ENCODE measurements around the gene CSMD2.

Gene CSMD2

DNA sequence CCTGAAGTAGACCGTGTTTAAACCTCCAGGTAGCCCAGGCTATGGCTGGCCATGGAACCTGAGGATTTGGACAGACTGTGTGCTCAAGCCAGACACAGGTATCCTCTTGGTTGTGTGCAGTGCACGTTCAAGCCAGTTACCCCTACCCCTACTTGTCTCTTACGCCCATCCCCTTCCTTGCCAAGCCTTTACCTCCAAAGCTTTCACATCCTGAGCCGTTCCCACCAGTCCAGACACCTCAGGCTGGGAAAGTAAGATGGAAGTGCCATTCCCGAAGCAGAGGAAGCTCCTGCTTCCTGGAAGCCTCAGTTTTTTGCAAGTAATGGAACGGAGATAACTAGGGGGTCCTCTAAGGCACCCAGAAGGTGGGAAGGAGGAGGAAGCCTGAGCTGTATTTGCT, 342.6 kb downstream of the CSMD2 start:
- Histone ChIP-seq H2BK5ac (ENCODE audit: low read depth, low read length, poor library complexity, severe bottlenecking) (no peak overlapping the region), H2AK5ac (ENCODE audit: low read length, severe bottlenecking) (no peak overlapping the region), H3K4me1 (ENCODE audit: control insufficient read depth, insufficient read depth, low read depth, low read length) (no peaks in the 10 kb centered on the region), H3K9me3 (ENCODE audit: control insufficient read depth, low read length) (no peaks in the 10 kb centered on the region), H2AFZ (ENCODE audit: low read depth, low read length) (no peak overlapping the region), H4K8ac (ENCODE audit: low read length) (no peak overlapping the region), H4K91ac (ENCODE audit: low read length) (peak overlapping the region; percentile 53), H3K4ac (ENCODE audit: low read depth in 1 of 2, low read length in 2 of 2) (no peak overlapping the region), H3K9ac (ENCODE audit: low read length) (no peak overlapping the region), H3K79me1 (replicated peaks; ENCODE audit: low read length, poor library complexity, severe bottlenecking) (no peaks in the 10 kb centered on the region), H3K23ac (ENCODE audit: low read length in 2 of 2) (no peak overlapping the region), H2BK12ac (ENCODE audit: low read length in 2 of 2) (no peak overlapping the region), H3K4me2 (ENCODE audit: low read length, poor library complexity, severe bottlenecking) (no peak overlapping the region), H2BK120ac (ENCODE audit: low read depth, low read length) (no peak overlapping the region), H3K14ac (ENCODE audit: low read length in 2 of 2) (no peak overlapping the region), H3K18ac (ENCODE audit: low read depth in 1 of 2, low read length in 2 of 2) (no peak overlapping the region), H3K4me3 (ENCODE audit: insufficient read depth in 1 of 2, low read depth in 1 of 2, low read length in 2 of 2) (no peak overlapping the region), H3K36me3 (ENCODE audit: control insufficient read depth in 1 of 2, insufficient read depth in 2 of 2, low read depth in 1 of 2, low read length in 2 of 2) (peaks cover 0 to 17% of the 10 kb centered on the region in 2 experiments), H3K27ac (ENCODE audit: low read length, poor library complexity, severe bottlenecking) (no peak overlapping the region), H3K27me3 (ENCODE audit: control insufficient read depth in 1 of 2, insufficient read depth in 1 of 2, low read length in 2 of 2) (no peaks in the 10 kb centered on the region), H2BK15ac (ENCODE audit: low read depth, poor library complexity, severe bottlenecking) (no peak overlapping the region)
- DNase-seq = no peak
- WGBS = 56% methylated on average over 5 of the region's 6 CpGs

DNA sequence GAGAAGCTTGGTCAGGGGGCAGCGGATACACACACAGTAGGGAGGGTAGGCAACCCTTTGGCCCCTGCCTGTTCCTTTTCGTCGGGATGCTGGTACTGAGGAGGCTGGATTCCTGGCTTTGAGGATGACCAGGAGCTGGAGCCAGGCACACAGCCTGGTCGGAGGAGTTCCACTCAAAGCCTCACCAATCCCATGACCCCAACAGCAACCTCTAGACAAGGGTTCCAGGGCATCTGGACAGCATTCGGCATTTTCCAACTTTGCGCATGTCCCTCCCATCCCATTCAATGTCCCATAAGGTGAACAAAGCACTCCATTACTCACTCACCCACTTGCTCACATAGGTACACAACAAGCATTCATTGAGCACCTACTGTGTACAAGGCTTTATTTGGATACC, 343.7 kb downstream of the CSMD2 start:
- Histone ChIP-seq H4K91ac (ENCODE audit: low read length) (no peak overlapping the region), H3K14ac (ENCODE audit: low read length in 2 of 2) (no peak overlapping the region), H3K18ac (ENCODE audit: low read depth in 1 of 2, low read length in 2 of 2) (no peak overlapping the region), H3K27ac (ENCODE audit: low read length, poor library complexity, severe bottlenecking) (no peak overlapping the region), H2AFZ (ENCODE audit: low read depth, low read length) (no peak overlapping the region), H3K27me3 (ENCODE audit: control insufficient read depth in 1 of 2, insufficient read depth in 1 of 2, low read length in 2 of 2) (no peaks in the 10 kb centered on the region), H2BK120ac (ENCODE audit: low read depth, low read length) (no peak overlapping the region), H2BK5ac (ENCODE audit: low read depth, low read length, poor library complexity, severe bottlenecking) (no peak overlapping the region), H3K36me3 (ENCODE audit: control insufficient read depth in 1 of 2, insufficient read depth in 2 of 2, low read depth in 1 of 2, low read length in 2 of 2) (peaks cover 0 to 17% of the 10 kb centered on the region in 2 experiments), H3K9me3 (ENCODE audit: control insufficient read depth, low read length) (no peaks in the 10 kb centered on the region), H2AK5ac (ENCODE audit: low read length, severe bottlenecking) (no peak overlapping the region), H3K79me1 (replicated peaks; ENCODE audit: low read length, poor library complexity, severe bottlenecking) (no peaks in the 10 kb centered on the region), H3K4ac (ENCODE audit: low read depth in 1 of 2, low read length in 2 of 2) (no peak overlapping the region), H3K23ac (ENCODE audit: low read length in 2 of 2) (no peak overlapping the region), H3K9ac (ENCODE audit: low read length) (no peak overlapping the region), H3K4me2 (ENCODE audit: low read length, poor library complexity, severe bottlenecking) (no peak overlapping the region), H3K4me1 (ENCODE audit: control insufficient read depth, insufficient read depth, low read depth, low read length) (no peaks in the 10 kb centered on the region), H4K8ac (ENCODE audit: low read length) (no peak overlapping the region), H3K4me3 (ENCODE audit: insufficient read depth in 1 of 2, low read depth in 1 of 2, low read length in 2 of 2) (no peak overlapping the region), H2BK12ac (ENCODE audit: low read length in 2 of 2) (no peak overlapping the region), H2BK15ac (ENCODE audit: low read depth, poor library complexity, severe bottlenecking) (no peak overlapping the region)
- 78% methylated on average over 6 of the region's 6 CpGs for WGBS
- DNase-seq = no peak

DNA sequence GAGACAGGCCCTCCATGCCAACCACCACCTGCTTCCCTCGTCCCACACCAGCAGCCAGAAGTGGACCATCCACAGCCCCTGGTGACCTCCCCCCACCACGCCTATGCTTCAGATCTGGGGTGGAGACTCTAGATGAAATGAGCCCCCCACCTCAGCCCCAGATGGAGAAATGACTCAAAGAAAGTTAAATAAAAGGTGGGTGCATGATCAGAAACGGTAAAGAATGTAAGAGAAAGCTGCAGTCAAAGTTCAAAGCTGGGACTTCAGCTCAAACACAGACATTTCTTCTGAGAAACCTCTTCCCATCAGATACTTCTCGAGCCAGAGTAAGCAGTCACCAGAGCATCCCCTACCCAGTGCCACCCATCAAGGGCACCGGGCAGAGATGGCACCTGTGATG, 344.2 kb downstream of the CSMD2 start:
- Histone ChIP-seq H2AFZ (ENCODE audit: low read depth, low read length) (no peak overlapping the region), H2BK15ac (ENCODE audit: low read depth, poor library complexity, severe bottlenecking) (no peak overlapping the region), H3K4me3 (ENCODE audit: insufficient read depth in 1 of 2, low read depth in 1 of 2, low read length in 2 of 2) (no peak overlapping the region), H2AK5ac (ENCODE audit: low read length, severe bottlenecking) (no peak overlapping the region), H3K9me3 (ENCODE audit: control insufficient read depth, low read length) (no peaks in the 10 kb centered on the region), H3K9ac (ENCODE audit: low read length) (no peak overlapping the region), H3K27ac (ENCODE audit: low read length, poor library complexity, severe bottlenecking) (no peak overlapping the region), H3K18ac (ENCODE audit: low read depth in 1 of 2, low read length in 2 of 2) (no peak overlapping the region), H4K8ac (ENCODE audit: low read length) (no peak overlapping the region), H3K4me1 (ENCODE audit: control insufficient read depth, insufficient read depth, low read depth, low read length) (no peaks in the 10 kb centered on the region), H2BK5ac (ENCODE audit: low read depth, low read length, poor library complexity, severe bottlenecking) (no peak overlapping the region), H3K4ac (ENCODE audit: low read depth in 1 of 2, low read length in 2 of 2) (no peak overlapping the region), H3K79me1 (replicated peaks; ENCODE audit: low read length, poor library complexity, severe bottlenecking) (no peaks in the 10 kb centered on the region), H2BK120ac (ENCODE audit: low read depth, low read length) (no peak overlapping the region), H3K23ac (ENCODE audit: low read length in 2 of 2) (no peak overlapping the region), H3K14ac (ENCODE audit: low read length in 2 of 2) (no peak overlapping the region), H3K36me3 (ENCODE audit: control insufficient read depth in 1 of 2, insufficient read depth in 2 of 2, low read depth in 1 of 2, low read length in 2 of 2) (peaks cover 0 to 17% of the 10 kb centered on the region in 2 experiments), H2BK12ac (ENCODE audit: low read length in 2 of 2) (no peak overlapping the region), H3K27me3 (ENCODE audit: control insufficient read depth in 1 of 2, insufficient read depth in 1 of 2, low read length in 2 of 2) (no peaks in the 10 kb centered on the region), H3K4me2 (ENCODE audit: low read length, poor library complexity, severe bottlenecking) (no peak overlapping the region), H4K91ac (ENCODE audit: low read length) (no peak overlapping the region)
- WGBS = 69% methylated on average over 3 of the region's 5 CpGs
- DNase-seq = no peak

DNA sequence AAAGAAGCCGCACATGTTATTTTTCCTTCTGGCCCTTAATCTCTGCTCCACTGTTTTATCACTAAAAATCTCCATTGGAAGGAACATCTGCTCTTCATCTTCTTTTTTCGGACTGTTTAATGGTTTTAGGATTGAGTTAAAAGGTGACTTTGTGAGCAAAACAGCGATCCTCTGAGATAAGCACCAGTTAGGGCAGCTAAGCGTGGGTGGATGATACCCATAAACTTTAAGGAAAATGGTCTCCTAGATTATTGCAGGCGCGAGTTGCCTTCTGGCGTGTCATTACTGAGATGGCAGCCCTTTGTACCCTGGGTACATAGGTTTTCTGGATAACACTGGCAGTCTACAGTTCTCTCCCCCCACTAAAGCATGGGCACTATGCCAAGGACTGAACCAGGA, 345.1 kb downstream of the CSMD2 start:
- 53% methylated on average over 7 of the region's 7 CpGs for WGBS
- Histone ChIP-seq H4K91ac (ENCODE audit: low read length) (no peak overlapping the region), H2BK12ac (ENCODE audit: low read length in 2 of 2) (no peak overlapping the region), H3K23ac (ENCODE audit: low read length in 2 of 2) (no peak overlapping the region), H3K27ac (ENCODE audit: low read length, poor library complexity, severe bottlenecking) (no peak overlapping the region), H3K9ac (ENCODE audit: low read length) (no peak overlapping the region), H3K18ac (ENCODE audit: low read depth in 1 of 2, low read length in 2 of 2) (no peak overlapping the region), H3K79me1 (replicated peaks; ENCODE audit: low read length, poor library complexity, severe bottlenecking) (no peaks in the 10 kb centered on the region), H3K14ac (ENCODE audit: low read length in 2 of 2) (no peak overlapping the region), H3K27me3 (ENCODE audit: control insufficient read depth in 1 of 2, insufficient read depth in 1 of 2, low read length in 2 of 2) (no peaks in the 10 kb centered on the region), H3K9me3 (ENCODE audit: control insufficient read depth, low read length) (no peaks in the 10 kb centered on the region), H3K4me1 (ENCODE audit: control insufficient read depth, insufficient read depth, low read depth, low read length) (no peaks in the 10 kb centered on the region), H2BK15ac (ENCODE audit: low read depth, poor library complexity, severe bottlenecking) (no peak overlapping the region), H3K4me3 (ENCODE audit: insufficient read depth in 1 of 2, low read depth in 1 of 2, low read length in 2 of 2) (no peak overlapping the region), H3K4ac (ENCODE audit: low read depth in 1 of 2, low read length in 2 of 2) (no peak overlapping the region), H2BK5ac (ENCODE audit: low read depth, low read length, poor library complexity, severe bottlenecking) (no peak overlapping the region), H3K4me2 (ENCODE audit: low read length, poor library complexity, severe bottlenecking) (no peak overlapping the region), H2AK5ac (ENCODE audit: low read length, severe bottlenecking) (no peak overlapping the region), H4K8ac (ENCODE audit: low read length) (no peak overlapping the region), H2AFZ (ENCODE audit: low read depth, low read length) (no peak overlapping the region), H2BK120ac (ENCODE audit: low read depth, low read length) (no peak overlapping the region), H3K36me3 (ENCODE audit: control insufficient read depth in 1 of 2, insufficient read depth in 2 of 2, low read depth in 1 of 2, low read length in 2 of 2) (peaks cover 0 to 13% of the 10 kb centered on the region in 2 experiments)
- DNase-seq = no peak
